ENCODE measurements around the gene IP6K3.

IP6K3 gene

DNA sequence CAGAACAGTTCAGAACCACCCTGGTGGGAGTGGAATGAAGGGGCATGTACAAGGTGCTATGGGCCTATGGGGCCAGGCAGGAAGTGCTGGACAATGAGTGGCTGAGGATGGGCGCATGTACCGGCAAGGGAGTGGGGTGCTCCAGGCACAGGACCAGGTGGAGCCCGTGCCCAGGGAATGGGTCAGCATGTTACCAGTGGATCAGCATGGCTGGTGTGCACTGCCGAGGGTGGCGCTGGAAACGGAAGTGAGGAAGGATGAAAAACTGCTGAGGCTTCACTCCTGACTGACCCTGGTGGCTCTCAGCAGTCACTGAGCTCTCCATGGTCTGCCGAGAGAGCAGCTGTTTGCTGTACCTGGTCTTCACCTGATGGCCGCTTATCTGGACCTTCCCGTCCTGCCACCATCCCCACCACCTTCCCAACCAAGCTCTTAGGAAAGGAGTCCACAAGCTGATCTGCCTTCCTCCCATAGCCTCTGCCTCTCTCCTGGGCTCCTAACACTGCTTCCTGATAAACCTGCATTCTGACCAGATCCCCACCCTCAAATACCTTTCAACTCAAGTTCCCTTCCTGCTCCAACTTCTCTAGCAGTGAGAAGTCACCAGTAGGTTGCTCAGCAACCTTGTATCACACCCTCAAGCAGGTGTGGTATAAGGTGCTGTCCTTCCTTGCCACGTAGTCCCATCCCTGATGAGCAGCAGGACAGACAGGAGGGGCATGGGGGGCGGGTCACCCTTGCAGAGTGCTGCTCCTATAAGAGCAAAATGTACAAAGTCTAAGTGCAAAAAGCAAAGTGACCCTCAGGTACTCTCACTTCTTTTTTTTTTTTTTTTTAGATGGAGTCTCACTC, 42.3 kb downstream of the IP6K3 start:
- Histone ChIP-seq H3K9me3 (no peaks in the 10 kb centered on the region), H3K4me3 (no peak overlapping the region), H3K4me1 (no peaks in the 10 kb centered on the region), H3K27me3 (no peaks in the 10 kb centered on the region), H3K36me3 (peaks cover 0 to 4% (median 0%) of the 10 kb centered on the region in 3 donors), H3K27ac (no peak overlapping the region)
- no peak for DNase-seq
- TF ChIP-seq, protein P1, sequence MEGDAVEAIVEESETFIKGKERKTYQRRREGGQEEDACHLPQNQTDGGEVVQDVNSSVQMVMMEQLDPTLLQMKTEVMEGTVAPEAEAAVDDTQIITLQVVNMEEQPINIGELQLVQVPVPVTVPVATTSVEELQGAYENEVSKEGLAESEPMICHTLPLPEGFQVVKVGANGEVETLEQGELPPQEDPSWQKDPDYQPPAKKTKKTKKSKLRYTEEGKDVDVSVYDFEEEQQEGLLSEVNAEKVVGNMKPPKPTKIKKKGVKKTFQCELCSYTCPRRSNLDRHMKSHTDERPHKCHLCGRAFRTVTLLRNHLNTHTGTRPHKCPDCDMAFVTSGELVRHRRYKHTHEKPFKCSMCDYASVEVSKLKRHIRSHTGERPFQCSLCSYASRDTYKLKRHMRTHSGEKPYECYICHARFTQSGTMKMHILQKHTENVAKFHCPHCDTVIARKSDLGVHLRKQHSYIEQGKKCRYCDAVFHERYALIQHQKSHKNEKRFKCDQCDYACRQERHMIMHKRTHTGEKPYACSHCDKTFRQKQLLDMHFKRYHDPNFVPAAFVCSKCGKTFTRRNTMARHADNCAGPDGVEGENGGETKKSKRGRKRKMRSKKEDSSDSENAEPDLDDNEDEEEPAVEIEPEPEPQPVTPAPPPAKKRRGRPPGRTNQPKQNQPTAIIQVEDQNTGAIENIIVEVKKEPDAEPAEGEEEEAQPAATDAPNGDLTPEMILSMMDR (IDR thresholded peaks at IDR 0.05): no peak
- intact Hi-C loops (cut with DNase I; ENCODE audit: low total_unique reads): no loop called here

DNA sequence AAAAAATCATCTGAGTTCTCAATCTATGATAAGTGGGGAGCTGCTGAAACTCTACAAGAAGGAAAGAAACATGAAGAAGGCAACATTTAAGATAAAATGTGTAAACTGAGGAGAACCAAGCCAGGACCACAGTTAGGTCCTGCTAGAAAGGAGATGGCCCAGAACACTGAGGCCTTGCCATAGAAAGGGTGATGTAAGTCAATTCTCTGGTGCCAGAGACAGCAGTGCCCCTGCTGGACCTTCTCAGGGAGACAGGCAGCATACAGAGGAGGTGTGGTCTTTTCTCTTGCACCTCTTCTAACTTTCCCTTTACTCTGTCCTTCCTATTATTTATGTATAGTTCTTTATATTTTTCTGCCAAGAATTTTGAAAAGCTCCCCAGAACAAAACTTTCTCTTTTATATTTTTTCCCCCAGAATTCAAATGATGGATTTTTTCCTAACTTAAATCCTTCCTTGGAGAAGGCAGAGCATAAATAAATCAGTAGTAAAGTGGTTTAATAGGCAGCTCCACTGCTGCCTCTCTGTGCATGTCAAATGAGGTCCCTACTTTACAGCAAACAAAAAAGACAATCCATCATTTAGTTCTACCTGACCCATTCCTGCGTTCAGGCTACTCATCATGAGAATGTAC, 44.2 kb downstream of the IP6K3 start:
- TF ChIP-seq, protein P1 (IDR thresholded peaks at IDR 0.05): peak; percentile 45 to 46
- intact Hi-C loops (cut with DNase I; ENCODE audit: low total_unique reads): no loop called here
- no peak overlapping the region for H3K4me3 ChIP-seq
- no peak overlapping the region for H3K27ac ChIP-seq
- H3K27me3 ChIP-seq: no peaks in the 10 kb centered on the region
- H3K36me3 ChIP-seq: peaks cover 0 to 16% (median 0%) of the 10 kb centered on the region in 3 donors
- H3K9me3 ChIP-seq: no peaks in the 10 kb centered on the region
- peak in 1 of 2 donors; percentile 49 for DNase-seq
- H3K4me1 ChIP-seq: peaks cover 0 to under 1% (median under 1%) of the 10 kb centered on the region in 4 donors

DNA sequence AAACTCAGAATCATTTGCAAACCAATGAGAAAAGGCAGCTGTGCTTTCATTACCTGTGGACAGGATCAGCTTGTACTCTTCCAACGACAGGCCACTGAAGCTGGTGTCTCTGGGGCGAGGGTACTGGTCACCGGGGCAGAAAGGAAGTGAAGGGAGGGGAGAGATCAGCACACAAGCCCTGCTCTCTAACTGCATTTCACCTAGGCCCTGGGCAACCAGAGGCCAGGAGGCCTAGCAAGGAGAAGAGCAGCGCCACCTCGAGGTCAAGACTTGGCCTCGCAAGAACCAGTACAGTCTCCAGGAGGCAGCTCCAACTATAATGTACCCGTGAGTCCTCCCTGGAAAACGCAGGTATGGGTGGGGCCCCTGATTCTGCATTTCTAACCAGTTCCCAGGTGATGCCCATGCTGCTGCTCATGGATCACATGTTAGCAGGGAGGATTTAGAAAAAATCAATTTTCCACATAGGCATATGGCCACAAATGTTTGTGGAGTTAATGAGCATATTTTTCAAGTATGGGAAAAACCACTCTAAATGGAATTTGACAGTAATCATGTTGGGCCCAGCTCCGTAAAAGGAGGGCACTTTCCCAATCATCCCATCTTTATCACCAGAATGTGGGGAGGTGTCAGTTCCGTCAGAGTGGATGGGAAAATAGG, 46.2 kb downstream of the IP6K3 start:
- Histone ChIP-seq H3K9me3 (no peaks in the 10 kb centered on the region), H3K4me1 (peaks cover 0 to 16% (median 11%) of the 10 kb centered on the region in 4 donors), H3K36me3 (peaks cover 0 to 30% (median 0%) of the 10 kb centered on the region in 3 donors), H3K27ac (no peak overlapping the region), H3K27me3 (no peaks in the 10 kb centered on the region), H3K4me3 (no peak overlapping the region)
- no peak for DNase-seq
- TF ChIP-seq, protein P1 (IDR thresholded peaks at IDR 0.05): peak; percentile 37 to 40
- intact Hi-C loops (cut with DNase I; ENCODE audit: low total_unique reads): no loop called here

DNA sequence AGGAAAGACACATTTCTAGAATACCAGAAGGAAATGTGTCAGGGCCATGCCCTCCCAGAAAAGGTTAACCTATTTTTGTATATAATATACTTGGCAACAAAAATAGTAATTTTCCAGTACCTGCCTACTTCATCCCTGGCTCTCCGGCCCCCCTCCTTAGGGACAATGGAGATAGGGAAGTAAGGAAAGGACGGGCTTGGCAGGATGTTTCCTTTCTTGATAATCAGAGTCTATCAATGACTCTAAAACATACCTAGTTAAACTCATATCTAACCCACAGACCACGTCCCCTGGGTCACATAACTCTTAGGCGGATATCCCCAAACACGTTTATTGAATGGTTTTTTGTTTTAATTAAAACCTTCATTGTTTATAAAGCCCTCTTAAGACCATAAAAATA, 47.0 kb downstream of the IP6K3 start:
- H3K27ac ChIP-seq: no peak overlapping the region
- H3K4me3 ChIP-seq: no peak overlapping the region
- TF ChIP-seq, protein P1 (IDR thresholded peaks at IDR 0.05): no peak
- no peak for DNase-seq
- H3K4me1 ChIP-seq: peaks cover 0 to 23% (median 14%) of the 10 kb centered on the region in 4 donors
- intact Hi-C loops (cut with DNase I; ENCODE audit: low total_unique reads): loop anchor here (5.0 kb wide), 1 partner anchor 112 kb away; no protein-coding TSS in a partner anchor
- H3K9me3 ChIP-seq: no peaks in the 10 kb centered on the region
- H3K36me3 ChIP-seq: peaks cover 0 to 37% (median 0%) of the 10 kb centered on the region in 3 donors
- no peaks in the 10 kb centered on the region for H3K27me3 ChIP-seq

DNA sequence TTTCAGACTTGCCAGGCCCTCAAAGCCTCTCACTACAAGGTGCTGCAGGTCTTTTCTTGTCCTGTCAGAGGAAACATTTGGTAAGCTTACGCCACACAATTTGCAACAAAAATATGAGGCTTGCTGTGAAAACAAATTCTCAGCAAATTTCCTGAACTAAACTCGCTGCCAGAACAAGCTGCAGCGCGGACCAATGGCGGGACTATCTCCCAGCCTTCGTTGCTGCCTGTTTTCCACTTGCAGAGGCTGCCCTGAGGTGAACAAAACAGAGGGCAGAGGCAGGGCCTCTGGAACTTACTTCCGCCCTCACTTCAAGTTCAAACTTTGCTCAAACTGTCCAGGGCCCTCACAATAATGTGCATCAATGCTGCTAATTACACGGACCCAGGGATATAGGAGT, 47.6 kb downstream of the IP6K3 start:
- Histone ChIP-seq H3K27me3 (no peaks in the 10 kb centered on the region), H3K4me3 (no peak overlapping the region), H3K36me3 (peaks cover 0 to 39% (median 0%) of the 10 kb centered on the region in 3 donors), H3K9me3 (no peaks in the 10 kb centered on the region), H3K4me1 (peaks cover 0 to 25% (median 15%) of the 10 kb centered on the region in 4 donors), H3K27ac (no peak overlapping the region)
- TF ChIP-seq, protein P1 (IDR thresholded peaks at IDR 0.05): no peak
- intact Hi-C loops (cut with DNase I; ENCODE audit: low total_unique reads): loop anchor here (5.0 kb wide), 1 partner anchor 112 kb away; no protein-coding TSS in a partner anchor
- no peak for DNase-seq

Data from tibial artery (tissue), 4 donors.